HG02571 (cell line): ENCODE data around the gene CSMD2.
"Not testable (repeated sequence)": the region's sequence is repeated elsewhere in the genome, so short reads cannot be mapped to it uniquely, and the experiment has no call there.

Experiments used
- ATAC-seq: cut with Tn5 transposase; IDR thresholded peaks from one replicate; pipeline ENCODE4 v1.9.1; 2021; ENCODE audit warnings: mild to moderate bottlenecking, moderate library complexity; ENCODE audit not compliant: unreplicated experiment

CSMD2 gene

DNA sequence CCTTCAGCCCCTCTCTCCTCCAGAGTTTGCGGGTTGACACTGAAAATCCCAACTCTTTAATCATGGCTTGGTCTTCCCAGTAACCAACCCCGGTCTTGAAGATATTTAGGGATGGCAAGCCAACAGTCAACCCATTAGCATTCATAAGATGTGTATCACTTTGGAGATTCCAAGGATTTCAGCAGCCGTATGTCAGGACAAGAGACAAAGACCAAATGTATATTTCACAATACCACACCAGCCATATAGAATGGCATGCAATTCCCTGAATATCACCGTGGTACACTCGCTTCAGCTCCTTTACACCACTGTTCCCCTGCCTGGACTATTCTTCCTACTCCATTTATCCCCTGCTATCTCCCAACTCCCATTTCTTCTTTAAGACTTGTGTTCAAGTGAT, 109.2 kb downstream of the CSMD2 start:
- no peak for ATAC-seq

DNA sequence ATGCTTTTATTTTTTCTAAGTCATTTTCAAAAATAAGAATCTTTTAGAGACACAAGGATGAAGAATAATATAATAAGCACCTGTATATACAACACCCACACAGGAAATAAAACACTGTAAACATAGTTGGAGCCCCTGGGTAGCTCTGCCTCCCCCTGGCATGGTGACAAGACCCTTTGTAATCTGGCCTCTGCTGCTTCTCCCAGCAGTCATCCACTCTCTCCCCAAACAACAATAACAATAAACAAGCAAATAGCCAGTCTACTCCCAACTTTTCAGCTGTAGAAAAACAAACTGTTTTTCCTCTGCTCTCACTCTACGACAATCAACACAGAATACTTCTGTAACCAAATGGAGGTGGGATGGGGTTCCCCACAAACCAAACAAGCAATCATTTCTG, 110.1 kb downstream of the CSMD2 start:
- no peak for ATAC-seq

DNA sequence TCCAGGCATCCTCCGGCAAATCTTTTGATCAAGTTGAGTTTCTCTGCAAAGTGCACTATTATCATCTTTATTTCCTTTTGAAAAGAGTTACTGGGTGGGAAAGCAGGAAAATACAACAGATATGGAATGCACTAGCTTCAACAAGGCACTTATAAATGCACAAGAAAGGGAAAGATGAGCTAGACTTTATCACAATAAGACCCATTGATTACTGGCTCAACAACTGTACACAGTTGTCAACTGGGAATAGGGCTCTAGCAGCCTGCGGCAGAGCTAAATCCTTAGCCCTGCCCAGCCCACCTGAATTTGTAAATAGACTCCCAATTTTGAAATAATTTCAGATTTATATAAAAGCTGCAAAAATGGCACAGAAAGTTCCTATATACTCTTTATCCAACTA, 111.4 kb downstream of the CSMD2 start:
- no peak for ATAC-seq

DNA sequence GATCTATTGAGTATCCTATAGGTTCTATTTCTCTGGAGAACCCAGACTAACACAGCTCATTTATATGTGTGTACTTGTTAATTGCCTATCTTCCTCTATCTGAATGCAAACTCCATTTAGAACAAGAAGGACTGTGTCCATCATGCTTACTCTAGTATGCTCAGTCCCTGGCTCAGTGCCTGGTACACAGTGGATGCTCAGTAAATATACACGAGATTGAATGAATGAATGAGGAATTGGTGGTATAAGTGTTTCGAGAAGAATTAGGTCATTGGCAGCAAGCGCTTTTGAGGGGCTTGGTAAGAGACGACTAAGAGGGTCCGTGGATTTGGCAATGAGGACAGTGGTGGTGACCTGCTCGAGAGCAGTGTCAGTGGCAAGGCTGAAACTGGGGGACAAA, 112.5 kb downstream of the CSMD2 start:
- ATAC-seq = no peak

DNA sequence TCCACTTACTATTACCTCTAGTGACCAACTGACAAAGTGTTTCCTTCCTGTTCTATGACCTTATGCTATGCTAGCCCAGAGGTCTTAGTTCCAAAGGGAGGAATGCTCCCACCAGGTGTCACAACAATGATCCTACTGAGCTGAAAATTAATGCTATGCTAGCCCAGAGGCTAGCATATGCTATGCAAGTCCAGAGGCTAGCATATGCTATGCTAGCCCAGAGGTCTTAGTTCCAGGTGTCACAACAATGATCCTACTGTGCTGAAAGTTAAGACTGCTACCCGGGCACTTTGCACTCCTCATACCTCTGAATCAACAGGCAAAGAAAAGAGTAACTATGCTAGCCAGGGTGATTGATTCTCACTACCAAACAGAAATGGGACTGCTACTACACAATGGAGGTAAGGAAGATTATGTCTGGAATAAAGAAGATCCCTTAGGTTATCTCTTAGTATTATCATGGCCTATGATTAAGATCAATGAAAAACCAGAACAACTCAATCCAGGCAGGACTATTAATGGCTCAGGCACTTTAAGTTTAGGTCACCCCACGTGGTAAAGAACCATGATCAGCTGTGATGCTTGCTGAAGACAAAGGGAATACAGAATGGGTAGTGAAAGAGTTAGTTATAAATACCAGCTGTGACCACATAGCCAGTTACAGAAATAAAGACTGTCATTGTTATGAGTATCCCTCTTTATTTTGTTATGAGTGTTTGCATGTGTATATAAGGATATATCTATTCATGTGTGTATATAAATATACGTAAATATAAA, 114.1 kb downstream of the CSMD2 start:
- ATAC-seq = no peak

DNA sequence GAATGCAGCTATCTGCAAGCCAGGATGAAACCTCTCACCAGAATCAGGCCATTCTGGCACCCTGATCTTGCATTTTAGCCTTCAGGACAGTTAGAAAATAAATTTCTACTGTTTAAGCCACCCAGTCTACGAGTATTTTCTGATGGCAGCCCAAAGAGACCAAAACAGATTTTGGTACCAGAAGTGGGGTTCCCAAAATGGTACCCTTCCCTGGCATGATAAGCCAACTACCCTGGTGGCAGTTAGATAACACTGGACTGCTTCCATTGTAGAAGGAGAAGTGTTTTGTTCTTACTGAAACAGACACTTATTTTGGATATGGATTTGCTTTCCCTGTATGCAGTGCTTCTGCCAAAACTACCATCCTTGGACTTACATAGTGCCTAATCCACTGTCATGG, 115.0 kb downstream of the CSMD2 start:
- no peak for ATAC-seq

DNA sequence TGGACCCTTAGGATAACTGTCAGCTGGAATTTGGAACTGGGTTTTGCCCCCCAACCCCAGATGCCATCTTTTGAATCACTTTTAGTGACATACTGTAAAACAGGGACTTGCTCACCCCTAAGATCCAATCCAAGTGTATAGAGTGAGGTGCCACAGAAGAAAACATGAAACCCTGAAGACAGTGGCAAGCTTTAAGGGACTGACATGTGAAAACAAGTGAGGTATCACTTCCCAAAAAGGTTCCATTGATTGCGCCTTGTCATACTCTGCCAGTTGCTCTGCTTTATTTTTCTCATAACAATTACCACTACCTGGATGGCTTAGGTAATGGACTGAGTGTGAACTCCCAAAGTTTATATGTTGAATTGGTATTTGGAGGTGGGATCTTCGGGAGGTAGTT, 115.6 kb downstream of the CSMD2 start:
- ATAC-seq = no peak

DNA sequence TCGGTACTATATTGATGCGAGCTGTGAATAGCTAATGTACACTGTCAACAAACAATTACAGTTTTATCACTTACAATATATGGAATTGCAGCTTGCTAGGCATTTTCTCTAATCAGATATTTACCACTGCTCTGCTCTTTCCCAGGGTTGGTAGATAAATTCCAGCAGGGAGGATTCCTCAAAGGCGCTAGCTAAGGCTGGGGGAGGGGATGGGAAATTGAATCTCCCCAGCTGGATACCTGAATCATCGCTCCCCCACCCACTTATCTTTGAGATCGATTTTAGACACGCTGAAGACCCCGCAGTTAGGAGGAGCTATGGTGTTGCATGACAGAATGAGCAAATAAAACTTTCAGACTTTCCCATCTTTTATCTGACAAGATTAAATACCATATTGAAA, 127.2 kb downstream of the CSMD2 start:
- ATAC-seq = no peak

DNA sequence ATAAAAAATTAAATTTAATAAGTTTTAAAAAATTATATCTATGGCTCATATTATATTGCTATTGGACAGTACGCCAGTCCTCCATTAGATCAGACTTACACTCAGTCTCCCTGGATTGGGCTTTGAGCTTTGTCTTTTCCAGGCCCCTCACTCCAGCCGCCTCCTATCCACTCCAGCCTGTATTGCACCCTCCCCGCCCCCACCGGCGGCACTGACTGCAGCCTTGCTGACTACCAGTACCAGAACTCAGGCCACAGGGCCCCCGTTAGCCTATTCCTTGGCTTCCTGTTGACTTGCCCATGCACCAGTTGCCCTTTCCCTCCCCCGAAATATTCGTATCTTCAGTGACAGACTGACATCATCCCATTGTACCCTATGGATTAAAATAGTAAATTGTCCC, 127.9 kb downstream of the CSMD2 start:
- no peak for ATAC-seq

DNA sequence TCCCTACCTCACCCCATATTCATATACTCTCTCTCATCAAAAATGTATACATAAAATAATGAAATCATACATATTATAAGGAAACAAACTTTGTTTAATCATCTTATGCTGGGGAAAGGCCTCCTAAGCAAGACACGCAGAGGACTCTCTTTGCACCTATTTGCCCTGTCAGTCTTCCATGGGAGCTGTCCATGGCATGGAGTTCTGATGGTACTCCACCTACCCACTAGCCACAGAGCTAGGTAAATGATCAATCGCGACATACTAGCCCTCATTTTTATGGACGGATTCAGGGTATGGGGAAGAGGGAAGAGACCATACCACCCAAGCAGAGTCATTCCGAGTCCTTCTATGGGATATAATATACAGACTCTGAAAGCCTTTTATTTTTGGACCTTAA, 131.0 kb downstream of the CSMD2 start:
- ATAC-seq = no peak

DNA sequence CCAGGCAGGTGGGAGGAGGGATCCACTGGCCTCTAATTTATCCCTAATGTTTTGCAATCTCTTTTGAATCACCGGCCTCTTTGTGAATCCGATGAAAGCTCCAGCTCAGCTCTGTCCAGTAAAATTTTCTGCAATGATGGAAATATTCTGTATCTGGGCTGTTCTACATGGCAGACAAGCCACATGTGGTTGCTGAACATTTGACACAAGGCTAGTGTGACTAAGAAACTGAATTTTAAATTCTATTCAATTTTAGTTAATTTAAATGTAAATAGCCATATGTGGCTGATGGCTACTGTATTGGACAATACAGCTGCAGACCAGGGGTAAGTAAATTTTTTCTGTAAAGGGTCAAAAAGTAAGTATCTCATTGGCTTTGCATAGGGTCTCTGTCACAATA, 135.1 kb downstream of the CSMD2 start:
- ATAC-seq = no peak

DNA sequence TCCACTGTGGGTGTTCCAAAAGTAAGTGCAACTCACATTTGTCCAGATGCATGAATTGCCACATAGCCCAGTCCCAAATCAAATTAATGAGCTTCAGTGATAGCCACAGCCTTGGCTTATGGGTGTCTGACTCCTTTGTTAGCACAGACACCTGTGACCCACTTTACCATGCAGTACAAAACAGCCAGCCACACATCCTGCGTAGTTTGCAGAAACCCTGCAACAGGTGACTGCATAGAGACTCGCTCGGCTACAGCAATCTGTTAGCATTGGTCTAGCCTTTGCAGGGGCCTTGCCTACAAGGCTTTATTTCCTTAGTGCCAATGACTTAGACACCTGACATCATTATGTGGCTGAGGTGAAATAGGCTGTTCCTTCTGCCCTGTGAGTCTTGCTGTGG, 135.5 kb downstream of the CSMD2 start:
- no peak for ATAC-seq

DNA sequence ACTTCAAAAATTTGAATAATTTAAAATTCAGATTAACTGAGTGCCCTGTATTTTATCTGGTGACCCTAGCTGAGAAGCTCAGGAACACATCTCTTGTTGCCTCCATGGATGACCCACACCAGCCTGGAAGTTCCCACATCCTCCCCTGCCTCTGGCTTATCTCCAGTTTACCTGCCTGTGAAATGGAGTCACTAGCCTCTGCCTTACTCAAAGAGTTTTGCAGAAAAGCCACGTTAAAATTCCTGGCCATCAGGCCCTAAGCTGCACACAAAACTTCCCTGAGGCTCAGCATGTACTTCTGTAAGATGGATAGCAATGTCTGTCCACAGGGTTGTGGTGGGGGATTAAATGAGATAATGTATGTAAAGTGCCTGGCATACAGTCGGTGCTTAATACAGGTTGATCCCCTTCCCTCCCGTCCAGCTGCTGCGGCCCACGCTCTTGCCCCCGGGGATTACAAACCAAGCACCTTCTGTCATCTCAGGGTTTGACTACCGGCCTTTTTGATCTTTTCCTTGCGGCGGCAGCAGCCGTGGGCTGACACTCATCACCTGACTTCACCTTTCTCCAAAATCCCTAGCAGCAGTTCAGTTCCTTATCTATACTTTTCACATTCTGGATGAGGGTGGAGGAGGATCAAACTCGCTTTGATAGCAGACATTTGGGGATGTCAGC, 136.5 kb downstream of the CSMD2 start:
- no peak for ATAC-seq

DNA sequence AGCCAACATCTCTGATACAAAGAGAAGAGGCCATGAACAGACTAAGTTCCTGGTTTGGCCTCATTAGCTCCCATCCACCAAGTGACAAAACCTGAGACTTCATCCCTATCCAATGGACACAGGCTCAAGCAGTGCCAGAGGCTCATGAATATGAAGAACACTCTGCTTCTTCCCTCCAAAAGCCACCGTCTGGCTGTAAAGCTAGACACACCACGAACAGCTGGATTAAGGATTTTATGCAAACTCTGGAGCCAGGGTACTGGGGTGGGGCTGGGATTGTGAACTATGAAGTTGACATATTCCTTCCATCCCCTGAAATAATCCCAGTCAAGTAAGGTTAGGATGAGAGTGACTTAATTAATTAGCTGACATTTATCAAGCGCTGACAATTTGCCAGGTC, 139.4 kb downstream of the CSMD2 start:
- no peak for ATAC-seq

DNA sequence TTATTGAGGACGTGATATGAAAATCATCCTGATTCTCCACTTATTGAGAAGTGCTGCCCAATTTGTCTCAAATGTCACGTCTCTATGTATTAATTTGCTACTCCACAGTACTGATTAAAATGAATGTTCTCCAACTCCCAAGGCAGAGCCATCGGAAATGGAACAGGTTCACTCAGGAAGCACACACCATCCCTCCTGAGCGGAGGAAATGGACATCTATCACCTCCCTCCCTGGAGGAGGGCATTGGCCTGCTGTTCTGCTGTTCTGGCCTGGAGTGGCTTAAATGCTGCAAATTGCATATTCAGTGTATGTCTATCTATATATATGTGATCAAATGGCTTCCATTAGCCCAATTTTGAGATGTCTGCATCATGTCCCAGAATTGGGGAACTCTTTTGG, 140.5 kb downstream of the CSMD2 start:
- no peak for ATAC-seq

DNA sequence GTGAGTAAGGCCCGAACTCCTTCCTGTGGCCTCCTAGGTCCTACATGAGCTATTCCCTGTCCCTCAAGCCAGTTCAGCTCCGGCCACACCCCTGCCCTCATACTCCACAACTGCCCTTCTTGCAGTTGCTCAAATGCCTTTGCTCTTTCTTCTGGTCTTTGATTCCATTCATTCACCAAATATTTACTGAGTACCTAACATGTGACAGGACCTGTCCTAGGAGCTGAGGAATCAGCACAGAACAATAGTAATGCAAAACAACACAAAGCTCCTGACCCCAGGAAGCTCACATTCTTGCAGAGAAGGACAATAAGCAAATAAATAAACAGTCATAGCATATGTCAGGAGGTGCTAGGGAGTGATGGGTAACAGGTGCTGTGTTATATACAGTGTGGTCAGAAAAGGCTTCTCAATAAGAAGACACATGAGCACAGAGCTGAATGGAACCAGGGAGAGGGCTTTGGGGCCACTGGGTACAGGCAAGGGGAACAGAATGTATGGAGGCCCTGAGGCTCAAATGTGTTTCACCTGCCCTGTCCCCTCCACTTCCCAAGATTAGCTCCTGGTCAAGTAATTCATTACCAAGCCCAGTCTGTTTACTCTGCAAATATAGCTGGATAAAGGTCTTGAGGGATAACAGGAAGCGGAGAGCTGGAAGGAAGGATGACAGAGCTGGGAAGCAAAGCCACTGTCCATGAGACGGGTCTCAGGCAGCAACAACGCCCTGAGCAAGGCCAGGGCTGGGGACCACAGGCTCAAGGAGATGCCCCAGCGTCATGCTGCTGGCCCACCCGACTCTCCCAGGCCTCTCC, 145.1 kb downstream of the CSMD2 start:
- ATAC-seq = no peak

DNA sequence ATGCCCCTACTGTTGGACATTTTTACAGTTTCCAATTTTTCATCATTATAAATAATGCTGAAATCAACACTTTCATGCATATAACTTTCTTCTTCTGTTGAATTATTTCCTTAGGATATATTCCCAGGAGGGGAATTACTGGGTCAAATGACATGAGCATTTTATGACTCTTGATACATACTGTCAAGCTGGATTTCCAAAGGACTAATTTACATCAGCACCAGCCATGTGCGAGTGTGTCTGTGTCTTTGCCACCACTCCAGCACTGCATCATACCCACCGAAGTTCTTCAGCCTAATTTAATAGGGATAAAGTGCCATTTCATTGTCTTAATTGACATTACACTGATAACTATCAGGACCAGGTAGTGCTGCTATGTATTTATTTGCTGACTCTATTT, 146.7 kb downstream of the CSMD2 start:
- no peak for ATAC-seq

DNA sequence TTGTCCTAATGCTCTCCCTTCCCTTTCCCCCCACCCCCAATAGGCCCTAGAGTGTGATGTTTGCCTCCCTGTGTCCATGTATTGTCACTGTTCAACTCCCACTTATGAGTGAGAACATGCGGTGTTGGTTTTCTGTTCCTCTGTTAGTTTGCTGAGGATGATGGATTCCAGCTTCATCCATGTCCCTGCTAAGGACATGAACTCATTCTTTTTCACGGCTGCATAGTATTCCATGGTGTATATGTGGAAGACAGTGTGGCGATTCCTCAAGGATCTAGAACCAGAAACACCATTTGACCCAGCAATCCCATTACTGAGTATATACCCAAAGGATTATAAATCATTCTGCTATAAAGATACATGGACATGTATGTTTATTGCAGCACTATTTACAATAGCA, 148.7 kb downstream of the CSMD2 start:
- not testable (repeated sequence) for ATAC-seq

DNA sequence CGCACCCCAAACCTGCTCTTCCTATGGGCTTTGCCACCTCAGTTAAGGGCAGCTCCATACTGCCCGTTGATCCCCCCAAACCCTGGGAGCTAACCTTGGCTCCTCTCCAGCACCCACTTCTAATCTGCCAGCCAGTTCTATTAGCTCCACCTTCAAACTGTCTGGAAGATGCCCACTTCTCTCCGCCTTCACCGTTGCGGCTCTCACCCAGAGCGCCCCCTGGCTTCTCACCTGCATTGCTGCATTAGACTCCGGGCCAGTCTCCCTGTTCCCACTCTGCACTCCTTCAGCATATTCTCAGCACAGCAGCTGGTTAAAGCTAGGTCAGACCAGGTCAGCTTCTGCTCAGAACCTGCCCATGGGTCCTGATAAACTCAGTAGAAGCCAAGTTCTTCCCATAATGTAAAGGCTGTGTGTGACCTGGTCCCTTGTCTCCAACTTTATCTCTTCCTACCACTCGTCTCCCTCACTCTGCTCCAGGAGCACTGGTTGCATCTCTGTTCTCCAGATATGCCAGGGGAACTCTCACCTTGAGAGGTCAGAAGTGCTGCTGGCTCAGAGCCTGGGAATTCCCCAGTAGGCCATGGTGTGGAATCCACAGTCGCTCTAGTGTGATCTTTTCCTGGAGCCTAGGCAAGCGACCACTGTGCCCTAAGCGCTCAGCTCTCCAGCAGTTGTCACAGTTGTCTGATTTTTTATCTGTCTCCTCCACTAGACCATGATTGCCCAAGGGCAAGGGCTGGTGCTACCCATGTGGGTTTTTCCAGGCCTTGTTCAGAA, 150.9 kb downstream of the CSMD2 start:
- ATAC-seq = no peak

DNA sequence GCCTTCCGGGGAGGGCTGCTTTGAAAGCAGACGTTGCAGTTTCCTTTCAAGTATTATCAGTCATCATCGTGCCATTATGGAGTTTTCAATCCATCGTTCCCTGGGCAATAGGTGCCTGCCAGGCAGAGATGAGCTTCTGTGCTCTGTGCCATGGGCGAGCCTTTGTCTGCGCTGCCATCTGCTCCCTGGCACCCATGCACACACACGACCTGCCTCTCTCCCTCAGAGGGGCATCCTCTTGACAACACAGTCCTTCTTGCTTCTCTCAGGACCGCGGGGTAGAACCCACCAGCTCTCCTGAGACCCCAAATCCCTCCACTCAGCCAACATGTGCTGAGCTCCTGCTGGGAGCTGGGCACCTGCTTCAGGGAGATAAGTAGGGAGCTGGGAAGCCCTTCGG, 151.9 kb downstream of the CSMD2 start:
- ATAC-seq = no peak

DNA sequence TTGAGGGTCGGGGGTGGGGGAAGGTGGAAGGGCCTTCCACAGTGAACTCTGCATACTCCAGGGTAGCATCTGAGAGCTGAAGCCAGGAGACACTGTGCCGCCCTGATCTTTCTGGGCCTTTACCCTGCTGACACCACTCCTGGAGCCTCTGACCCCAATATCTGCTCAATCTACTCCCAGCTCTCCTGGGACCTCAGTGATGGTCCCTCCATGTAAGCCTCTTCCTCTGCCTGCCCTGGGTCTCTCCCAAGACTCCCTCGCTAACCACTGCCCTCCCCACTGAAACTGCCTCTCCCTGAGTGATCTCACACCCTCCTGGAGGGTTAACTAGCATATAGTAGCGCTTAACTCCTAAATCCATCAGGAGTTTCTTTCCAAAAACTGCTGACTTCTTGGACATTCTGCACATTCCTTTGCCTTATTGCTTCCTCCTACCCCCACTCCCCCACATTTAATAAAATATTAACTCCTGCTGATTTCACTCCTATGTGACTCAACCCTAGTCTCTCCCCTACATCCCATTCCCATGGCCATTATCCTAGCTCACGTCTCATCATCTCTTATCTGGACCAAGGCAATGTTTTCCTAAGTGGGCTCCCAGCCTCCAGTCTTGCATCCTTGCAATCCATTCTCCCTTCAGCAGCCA, 155.6 kb downstream of the CSMD2 start:
- no peak for ATAC-seq
